HCT116 (cell line): ENCODE measurements around the gene ZFPL1. TPM values are rescaled to one million over a fixed set of nuclear protein-coding genes. Genes with fewer than 3 reads are reported as not detected.

Experiments used
- ATAC-seq: fragments of 200-7000 bp; cut with Tn5 transposase; 2 replicates; pipeline ENCODE4 v1.9.1; 2020; ENCODE audit warnings: mild to moderate bottlenecking, moderate library complexity
- BruUV-seq: library from RNA; stranded (reverse); fragments of 400-500 nt; replicated peaks from 2 replicates; lab custom pipeline; 2021; lab: Mats Ljungman, UMichigan
- CTCF ChIA-PET: fragments of 300-600 bp; sonication (Branson Sonifier 250); formaldehyde crosslinking; loops from one replicate; lab custom pipeline; 2021; ENCODE audit warnings: antibody characterized with exemption; lab: Charles Lee
- POLR2A ChIA-PET: fragments of 300-600, 350-600 bp; sonication (Branson Sonifier 250); formaldehyde crosslinking; loops from one replicate; lab custom pipeline; 2021; ENCODE audit warnings: antibody characterized with exemption; lab: Charles Lee
- RAD21 ChIA-PET, 2 experiments: fragments of 300-600 bp; sonication (Branson Sonifier 250); formaldehyde crosslinking; loops; one replicate each; lab custom pipeline; 2023; ENCODE audit warnings: low total read pairs in 2 of 2; ENCODE audit not compliant: uncharacterized antibody in 2 of 2, unreplicated experiment in 2 of 2, low non-redundant PET in 1 of 2; lab: Charles Lee
- DNase-seq: peaks from one replicate; pipeline ENCODE4 v3.0.0-alpha.2; 2010; ENCODE audit warnings: low read depth, low spot score
- H2AFZ ChIP-seq: fragments of 200-600 bp; shearing (Covaris generic), sonication (generic); 2 replicates; pipeline ENCODE4 v1.6.1; 2017; ENCODE audit warnings: low read depth, mixed run types, mixed read lengths, antibody characterized with exemption, low read length; ENCODE audit not compliant: poor library complexity, severe bottlenecking
- H3K27ac ChIP-seq: 2 replicates; pipeline ENCODE4 v1.5.1; 2012; ENCODE audit warnings: low read depth, low read length
- H3K27me3 ChIP-seq: fragments of 200-600 bp; sonication (generic); 2 replicates; pipeline ENCODE4 v1.6.1; 2016; ENCODE audit warnings: mixed run types, low read length, mixed read lengths; ENCODE audit not compliant: insufficient read depth
- H3K36me3 ChIP-seq, 2 experiments: fragments of 200-500 bp in 1 of 2; fragments of 200-600 bp in 1 of 2; sonication (Bioruptor generic) in 1 of 2; sonication (generic) in 1 of 2; 2 replicates each; pipeline versions ENCODE4 v1.5.1 to v1.6.1; 2014 to 2016; ENCODE audit warnings: low read length in 2 of 2, inconsistent platforms in 1 of 2, mixed read lengths in 1 of 2, mixed run types in 1 of 2; ENCODE audit not compliant: insufficient read depth in 2 of 2, control insufficient read depth in 1 of 2
- H3K4me1 ChIP-seq, 2 experiments: fragments of 200-600 bp in 1 of 2; sonication (generic) in 1 of 2; 2 replicates each; pipeline versions ENCODE4 v1.5.1 to v1.6.1; 2012 to 2017; ENCODE audit warnings: low read length in 2 of 2, inconsistent platforms in 1 of 2, mild to moderate bottlenecking in 1 of 2, mixed read lengths in 1 of 2, mixed run types in 1 of 2, moderate library complexity in 1 of 2; ENCODE audit not compliant: insufficient read depth in 2 of 2, control insufficient read depth in 1 of 2
- H3K4me2 ChIP-seq: fragments of 200-600 bp; sonication (generic); 2 replicates; pipeline ENCODE4 v1.6.1; 2017; ENCODE audit warnings: mixed run types, low read length, mixed read lengths
- H3K4me3 ChIP-seq, 2 experiments: fragments of 200-600 bp in 1 of 2; sonication (generic) in 1 of 2; replicated peaks in 1 of 2; 2 replicates each; pipeline ENCODE4 v1.5.1; 2011 to 2016; ENCODE audit warnings: low read length in 2 of 2, control low read depth in 1 of 2, low read depth in 1 of 2, mild to moderate bottlenecking in 1 of 2, mixed read lengths in 1 of 2, mixed run types in 1 of 2
- H3K79me2 ChIP-seq: fragments of 200-600 bp; sonication (generic); 2 replicates; pipeline ENCODE4 v1.6.1; 2017; ENCODE audit warnings: mild to moderate bottlenecking, mixed run types, low read length, moderate library complexity, mixed read lengths; ENCODE audit not compliant: insufficient read depth
- H3K9ac ChIP-seq: fragments of 200-600 bp; sonication (generic); 2 replicates; pipeline ENCODE4 v1.6.1; 2016; ENCODE audit warnings: low read length, mixed read lengths
- H3K9me2 ChIP-seq: fragments of 200-600 bp; sonication (generic), shearing (Covaris generic); 2 replicates; pipeline ENCODE4 v1.6.1; 2017; ENCODE audit warnings: mixed run types, mild to moderate bottlenecking, moderate library complexity; ENCODE audit not compliant: insufficient read depth
- H3K9me3 ChIP-seq, 2 experiments: fragments of 200-500 bp in 1 of 2; fragments of 200-600 bp in 1 of 2; sonication (Bioruptor generic) in 1 of 2; sonication (generic) in 1 of 2; 2 replicates each; pipeline ENCODE4 v1.6.1; 2014 to 2017; ENCODE audit warnings: low read length in 2 of 2, mixed read lengths in 2 of 2, inconsistent platforms in 1 of 2, low read depth in 1 of 2, mild to moderate bottlenecking in 1 of 2, mixed run types in 1 of 2, moderate library complexity in 1 of 2; ENCODE audit not compliant: control insufficient read depth in 1 of 2, insufficient read depth in 1 of 2
- H4K20me1 ChIP-seq: fragments of 200-600 bp; sonication (generic), shearing (Covaris generic); 2 replicates; pipeline ENCODE4 v1.6.1; 2017; ENCODE audit warnings: mixed run types, mild to moderate bottlenecking, moderate library complexity; ENCODE audit not compliant: insufficient read depth
- CEBPB ChIP-seq: IDR thresholded peaks from 2 replicates; pipeline ENCODE4 v1.6.1; 2012; ENCODE audit warnings: low read depth
- CTCF ChIP-seq, 3 experiments: fragments of 200-600 bp in 1 of 3; sonication (generic) in 1 of 3; IDR thresholded peaks in 2 of 3; conservative IDR thresholded peaks in 1 of 3; 2 replicates each; pipeline ENCODE4 v1.5.1; 2012 to 2017; ENCODE audit warnings: low read depth in 2 of 3, low read length in 2 of 3, antibody characterized with exemption in 1 of 3, borderline replicate concordance in 1 of 3, control low read depth in 1 of 3, mild to moderate bottlenecking in 1 of 3, mixed read lengths in 1 of 3, mixed run types in 1 of 3, moderate library complexity in 1 of 3; ENCODE audit not compliant: insufficient read depth in 1 of 3
- EZH2phosphoT487 ChIP-seq: fragments of 200-600 bp; IDR thresholded peaks from 2 replicates; pipeline ENCODE4 v1.6.1; 2018; ENCODE audit warnings: antibody characterized with exemption, borderline replicate concordance
- FOSL1 ChIP-seq: IDR thresholded peaks from 2 replicates; pipeline ENCODE4 v1.6.1; 2012; ENCODE audit warnings: low read depth
- JUND ChIP-seq: IDR thresholded peaks from 2 replicates; pipeline ENCODE4 v1.6.1; 2012
- POLR2A ChIP-seq: IDR thresholded peaks from 2 replicates; pipeline ENCODE4 v1.7.0; 2011; ENCODE audit warnings: borderline replicate concordance; ENCODE audit not compliant: insufficient read depth, insufficient read length; ENCODE audit errors: extremely low read depth
- RAD21 ChIP-seq: IDR thresholded peaks from 2 replicates; pipeline ENCODE4 v1.6.1; 2012; ENCODE audit warnings: low read depth, mild to moderate bottlenecking
- REST ChIP-seq: IDR thresholded peaks from 2 replicates; pipeline ENCODE4 v1.6.1; 2012; ENCODE audit warnings: low read depth
- SIN3A ChIP-seq: IDR thresholded peaks from 2 replicates; pipeline ENCODE4 v1.6.1; 2012; ENCODE audit warnings: low read depth
- SP1 ChIP-seq: IDR thresholded peaks from 2 replicates; pipeline ENCODE4 v1.6.1; 2012; ENCODE audit warnings: low read depth
- TCF7L2 ChIP-seq: IDR thresholded peaks from 2 replicates; pipeline ENCODE4 v1.7.0; 2011; ENCODE audit warnings: borderline replicate concordance, inconsistent platforms; ENCODE audit not compliant: insufficient read depth, insufficient read length; ENCODE audit errors: extremely low read depth
- ZBTB33 ChIP-seq: IDR thresholded peaks from 2 replicates; pipeline ENCODE4 v1.6.1; 2011; ENCODE audit warnings: mild to moderate bottlenecking, low read length, moderate library complexity; ENCODE audit not compliant: insufficient replicate concordance; ENCODE audit errors: extremely low read depth
- ZNF274 ChIP-seq: fragments of 200-500 bp; sonication (Bioruptor generic); IDR thresholded peaks from 2 replicates; pipeline ENCODE4 v1.6.1; 2014; ENCODE audit warnings: mild to moderate bottlenecking, low read depth, low read length, inconsistent platforms
- intact Hi-C: fragments of 100-400 bp; cut with micrococcal nuclease; formaldehyde crosslinking; loops from 2 replicates; pipeline ENCODE4 v1.10.0; 2022
- total RNA-seq: library from RNA; stranded (reverse); gene quantifications from one replicate; pipeline ENCODE4 v1.2.1, GENCODE V29; 2021; ENCODE audit not compliant: unreplicated experiment
- TF ChIP-seq, protein P1 (sequence below): IDR thresholded peaks from 2 replicates; pipeline ENCODE4 v1.6.1; 2012
- TF ChIP-seq, protein P2 (sequence below): IDR thresholded peaks from 2 replicates; pipeline ENCODE4 v1.6.1; 2012

Gene ZFPL1
- total RNA-seq, 1 experiment from 2014 or later, result 35.3 TPM

GRCh38 chr11:65078786-65079342 is 5.2 kb upstream of the ZFPL1 start:
- no peaks in the 10 kb centered on the region for H3K27me3 ChIP-seq
- POLR2A ChIA-PET, result interaction anchor here (0.8 to 1.5 kb wide), 2 partner anchors 33 to 43 kb away, joined by 3 read pairs; partner anchors contain the start of genes FAU, MRPL49 and TM7SF2
- H3K27ac ChIP-seq, result peak overlapping the region; percentile 39
- no peaks in the 10 kb centered on the region for H4K20me1 ChIP-seq
- H3K9ac ChIP-seq, result peak overlapping the region; percentile 15; the same call in 1 of the 2 replicates
- BruUV-seq, result no TSS peak
- no peak overlapping the region for H3K4me3 ChIP-seq
- peaks cover 14 to 49% of the 10 kb centered on the region in 2 experiments; a peak in 2 of 4 replicates for H3K36me3 ChIP-seq
- peaks cover 72% of the 10 kb centered on the region for H3K79me2 ChIP-seq
- TF ChIP-seq CEBPB, result no peak
- no peak for TF ChIP-seq JUND
- no peak for TF ChIP-seq SIN3A
- no peak for TF ChIP-seq CTCF (IDR thresholded peaks at IDR 0.05 in 2 of 3, conservative IDR thresholded peaks at IDR 0.05 in 1 of 3; ENCODE audit: borderline replicate concordance in 1 of 3, insufficient read depth in 1 of 3, low read depth in 2 of 3, low read length in 2 of 3)
- no peak for TF ChIP-seq FOSL1
- TF ChIP-seq REST, result no peak
- TF ChIP-seq RAD21, result no peak
- TF ChIP-seq SP1, result no peak
- no peak for TF ChIP-seq TCF7L2
- no peak for TF ChIP-seq ZBTB33
- TF ChIP-seq, protein P1, sequence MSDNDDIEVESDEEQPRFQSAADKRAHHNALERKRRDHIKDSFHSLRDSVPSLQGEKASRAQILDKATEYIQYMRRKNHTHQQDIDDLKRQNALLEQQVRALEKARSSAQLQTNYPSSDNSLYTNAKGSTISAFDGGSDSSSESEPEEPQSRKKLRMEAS, result no peak
- TF ChIP-seq POLR2A, result no peak
- no peak for TF ChIP-seq ZNF274
- no peak for TF ChIP-seq EZH2phosphoT487
- TF ChIP-seq, protein P2, sequence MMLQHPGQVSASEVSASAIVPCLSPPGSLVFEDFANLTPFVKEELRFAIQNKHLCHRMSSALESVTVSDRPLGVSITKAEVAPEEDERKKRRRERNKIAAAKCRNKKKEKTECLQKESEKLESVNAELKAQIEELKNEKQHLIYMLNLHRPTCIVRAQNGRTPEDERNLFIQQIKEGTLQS, result no peak
- TF ChIP-seq, all 23 proteins: peak for 0
- no peaks in the 10 kb centered on the region for H3K9me3 ChIP-seq
- H2AFZ ChIP-seq, result no peak overlapping the region
- CTCF ChIA-PET, result no interaction called here
- RAD21 ChIA-PET, result no interaction called here
- DNase-seq, result no peak
- H3K4me2 ChIP-seq, result peak overlapping the region; percentile 31; the same call in 1 of the 2 replicates
- no peak for ATAC-seq
- H3K9me2 ChIP-seq, result no peaks in the 10 kb centered on the region
- H3K4me1 ChIP-seq, result peaks cover 5 to 24% of the 10 kb centered on the region in 2 experiments; a peak in 3 of 4 replicates
- intact Hi-C loops, result loop anchor here (5.0 kb wide), 1 partner anchor 67 kb away; the partner anchor contains the start of gene ARL2
